CD8-positive, alpha-beta memory T cell (primary cell): ENCODE results near the gene TAX1BP1. TPM values are rescaled to one million over a fixed set of nuclear protein-coding genes. Genes with fewer than 3 reads are reported as not detected.
"Not testable (repeated sequence)": the region's sequence is repeated elsewhere in the genome, so short reads cannot be mapped to it uniquely, and the experiment has no call there.

Experiments
- CTCF ChIA-PET: fragments of 350-600 bp; sonication (Branson Sonifier 250); formaldehyde crosslinking; loops from one replicate; lab custom pipeline; 2021; ENCODE audit warnings: antibody characterized with exemption; lab: Charles Lee
- POLR2A ChIA-PET: fragments of 350-600 bp; sonication (Branson Sonifier 250); formaldehyde crosslinking; loops from one replicate; lab custom pipeline; 2021; ENCODE audit warnings: antibody characterized with exemption; lab: Charles Lee
- DNase-seq, 5 donors: peaks; one replicate each; pipeline versions ENCODE4 v3.0.0 to v3.0.0-alpha.2; 2020 to 2022; ENCODE audit warnings: mixed read lengths in 1 of 5
- H3K27ac ChIP-seq: one replicate; pipeline ENCODE4 v1.7.0; 2013; ENCODE audit warnings: low read depth, mild to moderate bottlenecking, low read length, moderate library complexity
- H3K27me3 ChIP-seq: 2 replicates; pipeline ENCODE4 v1.7.0; 2013; ENCODE audit warnings: low read length, mild to moderate bottlenecking; ENCODE audit not compliant: insufficient read depth, poor library complexity, severe bottlenecking
- H3K36me3 ChIP-seq: 2 replicates; pipeline ENCODE4 v1.7.0; 2013; ENCODE audit warnings: mild to moderate bottlenecking, low read length, moderate library complexity; ENCODE audit not compliant: insufficient read depth
- H3K4me1 ChIP-seq: 2 replicates; pipeline ENCODE4 v1.7.0; 2013; ENCODE audit warnings: mild to moderate bottlenecking, low read length, moderate library complexity; ENCODE audit not compliant: insufficient read depth
- H3K4me3 ChIP-seq: 2 replicates; pipeline ENCODE4 v1.7.0; 2013; ENCODE audit warnings: mild to moderate bottlenecking, low read length
- H3K9me3 ChIP-seq: 2 replicates; pipeline ENCODE4 v1.7.0; 2013; ENCODE audit warnings: mild to moderate bottlenecking, low read length
- H3K27ac Mint-ChIP-seq, 8 donors: one replicate each; pipeline ENCODE4 v1.8.0; 2020 to 2021; ENCODE audit warnings: mixed read lengths in 8 of 8, mild to moderate bottlenecking in 6 of 8, inconsistent platforms in 3 of 8, moderate library complexity in 3 of 8
- H3K27me3 Mint-ChIP-seq, 2 donors: one replicate each; pipeline ENCODE4 v1.8.0; 2020 to 2021; ENCODE audit warnings: mixed read lengths in 2 of 2, mild to moderate bottlenecking in 1 of 2, moderate library complexity in 1 of 2
- H3K36me3 Mint-ChIP-seq, 3 donors: one replicate each; pipeline ENCODE4 v1.8.0; 2020 to 2021; ENCODE audit warnings: mixed read lengths in 3 of 3, inconsistent platforms in 1 of 3, mild to moderate bottlenecking in 1 of 3
- H3K4me1 Mint-ChIP-seq, 3 donors: one replicate each; pipeline ENCODE4 v1.8.0; 2020 to 2021; ENCODE audit warnings: mixed read lengths in 3 of 3, inconsistent platforms in 1 of 3, mild to moderate bottlenecking in 1 of 3
- H3K4me3 Mint-ChIP-seq, 7 donors: one replicate each; pipeline ENCODE4 v1.8.0; 2020 to 2021; ENCODE audit warnings: mixed read lengths in 7 of 7, mild to moderate bottlenecking in 6 of 7, moderate library complexity in 4 of 7, inconsistent platforms in 2 of 7
- H3K9me3 Mint-ChIP-seq, 5 donors: one replicate each; pipeline ENCODE4 v1.8.0; 2020 to 2022; ENCODE audit warnings: mixed read lengths in 5 of 5, mild to moderate bottlenecking in 3 of 5, moderate library complexity in 2 of 5, inconsistent platforms in 1 of 5
- polyA plus RNA-seq: library from polyadenylated mRNA; unstranded; fragments of 300-500 nt; fragmentation: Illumina TruSeq; gene quantifications from one replicate; pipeline ENCODE4 v1.2.3, GENCODE V29; 2021
- total RNA-seq, 2 experiments: library from RNA; stranded (reverse); gene quantifications; one replicate each; pipeline ENCODE4 v1.2.3, GENCODE V29; 2021

Gene TAX1BP1
- total and polyA plus RNA-seq, 3 experiments from 2014 or later = 80.8 to 135 (median 82.1) TPM

- H3K36me3 Mint-ChIP-seq = peaks cover 12 to 49% (median 25%) of the 10 kb centered on the region in 3 donors
- H3K4me1 Mint-ChIP-seq, H3K36me3 ChIP-seq, H3K27ac Mint-ChIP-seq, H3K27ac ChIP-seq, H3K27me3 ChIP-seq, H3K9me3 Mint-ChIP-seq, H3K9me3 ChIP-seq, CTCF ChIA-PET, H3K4me1 ChIP-seq, H3K27me3 Mint-ChIP-seq, H3K4me3 ChIP-seq, H3K4me3 Mint-ChIP-seq, POLR2A ChIA-PET, DNase-seq: not testable (repeated sequence)
Measured at GRCh38 chr7:27856703-27857485, 116.9 kb downstream of the TAX1BP1 start.

DNA sequence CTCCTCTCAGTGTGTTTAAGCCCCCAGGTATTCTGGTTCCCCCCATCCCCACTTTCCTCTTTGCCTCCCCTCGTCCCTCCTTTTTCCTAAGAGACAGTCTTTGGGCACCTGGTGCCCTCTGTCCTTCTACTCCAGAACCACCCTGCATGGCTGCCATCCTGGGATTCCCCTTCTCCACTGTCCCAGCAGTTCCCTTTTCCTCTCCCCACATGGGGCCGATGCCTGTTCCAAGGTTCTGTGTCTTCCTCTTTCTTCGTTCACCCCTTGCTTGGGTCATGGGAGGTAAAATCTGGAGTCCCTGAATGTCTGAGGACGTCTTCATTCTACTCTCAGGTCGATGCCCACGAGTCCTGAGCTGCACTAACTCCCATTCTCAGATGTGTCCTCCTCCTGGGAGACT lies 120.8 kb downstream of the TAX1BP1 start:
- ChIA-PET CTCF (interaction anchor here (1.2 kb wide), 1 partner anchor 17 kb away, joined by 4 read pairs; no protein-coding TSS in a partner anchor), POLR2A (interaction anchor here (0.6 kb wide), 1 partner anchor 15 kb away, joined by 4 read pairs; no protein-coding TSS in a partner anchor)
- Mint-ChIP-seq H3K4me1 (peaks cover 0 to 5% (median 0%) of the 10 kb centered on the region in 3 donors), H3K27me3 (peaks cover 0 to 1% of the 10 kb centered on the region in 2 donors), H3K4me3 (no peak overlapping the region), H3K9me3 (peaks cover 0 to 3% (median 0%) of the 10 kb centered on the region in 5 donors), H3K36me3 (peaks cover 8 to 35% (median 24%) of the 10 kb centered on the region in 3 donors), H3K27ac (no peak overlapping the region)
- Histone ChIP-seq H3K4me3 (no peak overlapping the region), H3K36me3 (no peaks in the 10 kb centered on the region), H3K27ac (no peak overlapping the region), H3K27me3 (no peaks in the 10 kb centered on the region), H3K9me3 (no peaks in the 10 kb centered on the region), H3K4me1 (no peaks in the 10 kb centered on the region)
- no peak for DNase-seq

GRCh38 chr7:27861747-27862146 lies 121.8 kb downstream of the TAX1BP1 start:
- H3K4me1 Mint-ChIP-seq = peaks cover 6 to 14% (median 9%) of the 10 kb centered on the region in 3 donors
- H3K36me3 Mint-ChIP-seq = peaks cover 4 to 26% (median 18%) of the 10 kb centered on the region in 3 donors
- H3K27me3 ChIP-seq = no peaks in the 10 kb centered on the region
- ChIA-PET POLR2A (no interaction called here), CTCF (no interaction called here)
- no peaks in the 10 kb centered on the region for H3K36me3 ChIP-seq
- peak overlapping the region in 1 of 8 donors; percentile 49 for H3K27ac Mint-ChIP-seq
- H3K4me3 Mint-ChIP-seq = no peak overlapping the region
- peaks cover 0 to 3% (median 0%) of the 10 kb centered on the region in 5 donors for H3K9me3 Mint-ChIP-seq
- no peaks in the 10 kb centered on the region for H3K9me3 ChIP-seq
- H3K4me3 ChIP-seq = no peak overlapping the region
- no peak overlapping the region for H3K27ac ChIP-seq
- peaks cover 0 to 1% of the 10 kb centered on the region in 2 donors for H3K27me3 Mint-ChIP-seq
- H3K4me1 ChIP-seq = no peaks in the 10 kb centered on the region
- DNase-seq = no peak

DNA sequence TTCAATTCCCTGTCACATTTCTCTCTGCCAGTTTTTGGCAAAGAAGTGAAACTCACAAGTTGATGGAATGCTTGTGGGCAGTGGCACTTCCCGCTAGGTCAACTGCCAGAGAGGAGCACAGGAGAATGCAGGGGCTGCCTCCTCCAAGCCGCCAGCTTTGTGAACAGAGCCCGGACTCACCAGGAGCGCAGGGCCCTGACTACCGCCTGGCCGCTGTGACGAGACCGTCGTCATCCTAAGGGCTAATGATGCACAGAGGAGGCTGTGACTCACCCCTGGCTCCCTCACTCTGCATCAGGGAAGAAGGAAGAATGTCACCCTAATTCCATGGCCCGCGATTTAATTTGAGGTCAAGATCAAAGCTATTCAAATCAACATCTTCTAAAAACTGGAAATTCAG lies 123.9 kb downstream of the TAX1BP1 start:
- Histone ChIP-seq H3K9me3 (no peaks in the 10 kb centered on the region), H3K27me3 (no peaks in the 10 kb centered on the region), H3K36me3 (no peaks in the 10 kb centered on the region), H3K4me1 (no peaks in the 10 kb centered on the region), H3K27ac (no peak overlapping the region), H3K4me3 (no peak overlapping the region)
- Mint-ChIP-seq H3K27ac (no peak overlapping the region), H3K27me3 (peaks cover 0 to 1% of the 10 kb centered on the region in 2 donors), H3K4me3 (no peak overlapping the region), H3K9me3 (no peaks in the 10 kb centered on the region), H3K4me1 (peaks cover 13 to 33% (median 28%) of the 10 kb centered on the region in 3 donors), H3K36me3 (peaks cover 3 to 20% (median 17%) of the 10 kb centered on the region in 3 donors)
- CTCF ChIA-PET = interaction anchor here (0.5 kb wide), 1 partner anchor 63 kb away, joined by 3 read pairs; no protein-coding TSS in a partner anchor
- POLR2A ChIA-PET = no interaction called here
- no peak for DNase-seq

GRCh38 chr7:27866256-27866655 lies 126.3 kb downstream of the TAX1BP1 start:
- POLR2A ChIA-PET = no interaction called here
- Histone ChIP-seq H3K9me3 (no peaks in the 10 kb centered on the region), H3K36me3 (no peaks in the 10 kb centered on the region), H3K27me3 (no peaks in the 10 kb centered on the region), H3K4me3 (no peak overlapping the region), H3K4me1 (no peaks in the 10 kb centered on the region), H3K27ac (no peak overlapping the region)
- Mint-ChIP-seq H3K36me3 (peaks cover 2 to 14% (median 4%) of the 10 kb centered on the region in 3 donors), H3K27me3 (no peaks in the 10 kb centered on the region), H3K4me3 (no peak overlapping the region), H3K27ac (no peak overlapping the region), H3K9me3 (no peaks in the 10 kb centered on the region), H3K4me1 (peaks cover 15 to 40% (median 29%) of the 10 kb centered on the region in 3 donors)
- CTCF ChIA-PET = no interaction called here
- DNase-seq = no peak

DNA sequence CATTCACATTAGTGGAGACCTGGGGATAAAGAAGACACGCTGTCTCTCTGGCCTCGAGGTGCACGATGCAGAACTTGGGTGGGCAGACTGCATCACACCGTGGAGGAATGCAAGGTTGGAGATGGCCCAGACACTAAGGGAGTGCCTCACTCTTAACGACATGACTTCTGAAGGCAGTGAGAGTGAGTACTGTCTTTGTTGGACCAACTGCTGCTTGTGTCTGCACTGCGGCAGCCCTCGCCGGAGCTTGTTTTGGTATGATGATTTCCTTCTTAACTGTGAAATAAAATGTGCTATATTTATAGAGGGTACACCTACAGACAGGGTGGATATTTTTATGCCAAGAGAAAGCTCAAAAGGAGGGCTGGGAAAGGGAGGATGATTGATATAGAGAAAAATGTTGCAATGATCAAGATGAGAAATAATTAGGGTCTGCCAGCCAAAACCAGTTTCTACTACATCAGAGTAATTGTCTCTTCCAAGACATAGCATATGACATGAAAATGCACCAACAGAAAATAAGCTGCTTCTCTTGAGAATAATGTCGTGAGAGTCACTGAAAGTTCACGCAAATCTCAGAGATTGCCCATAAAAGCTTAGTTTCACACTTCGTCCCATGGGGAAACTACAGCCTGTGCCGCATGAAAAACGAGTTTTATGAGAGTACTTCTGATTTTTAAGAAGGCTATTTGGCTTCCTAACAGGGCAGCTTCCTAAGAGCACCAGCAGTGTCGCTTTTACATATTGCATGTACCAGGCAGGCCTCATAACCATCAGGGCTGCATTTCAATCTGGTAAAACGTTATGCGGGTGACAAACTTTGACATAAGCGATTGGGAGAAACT lies 127.1 kb downstream of the TAX1BP1 start:
- peaks cover 0 to 13% (median 2%) of the 10 kb centered on the region in 3 donors for H3K36me3 Mint-ChIP-seq
- no peaks in the 10 kb centered on the region for H3K4me1 ChIP-seq
- H3K9me3 ChIP-seq = no peaks in the 10 kb centered on the region
- no peak for DNase-seq
- no peak overlapping the region for H3K4me3 ChIP-seq
- no peaks in the 10 kb centered on the region for H3K9me3 Mint-ChIP-seq
- no peaks in the 10 kb centered on the region for H3K36me3 ChIP-seq
- H3K27ac ChIP-seq = no peak overlapping the region
- no peaks in the 10 kb centered on the region for H3K27me3 ChIP-seq
- ChIA-PET CTCF (no interaction called here), POLR2A (no interaction called here)
- H3K4me1 Mint-ChIP-seq = peaks cover 15 to 40% (median 29%) of the 10 kb centered on the region in 3 donors
- H3K27me3 Mint-ChIP-seq = no peaks in the 10 kb centered on the region
- H3K27ac Mint-ChIP-seq = peak overlapping the region in 3 of 8 donors; percentile 34 to 43 (median 40)
- peak overlapping the region in 3 of 7 donors; percentile 15 to 30 (median 30) for H3K4me3 Mint-ChIP-seq

DNA sequence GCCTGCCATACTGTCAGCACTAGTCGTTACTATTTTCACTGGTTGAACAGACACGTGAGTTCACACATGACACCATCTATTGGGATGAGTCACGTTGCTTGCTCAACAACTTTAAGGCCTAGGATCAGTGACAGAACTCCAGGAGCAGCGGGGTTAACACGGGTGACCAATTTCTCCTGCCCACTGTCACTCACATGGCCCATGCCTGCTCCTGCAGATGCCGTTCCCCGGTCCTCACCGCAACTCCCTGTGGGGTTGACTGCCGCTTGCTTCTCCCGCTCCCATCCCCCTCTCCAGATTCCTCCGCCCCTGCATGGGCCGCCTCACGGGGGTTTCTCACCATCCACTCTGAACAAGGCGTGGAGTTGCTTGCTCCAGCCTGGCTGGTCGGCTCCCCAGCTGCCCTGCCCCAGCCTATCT lies 128.2 kb downstream of the TAX1BP1 start:
- no peak for DNase-seq
- ChIA-PET CTCF (no interaction called here), POLR2A (no interaction called here)
- Mint-ChIP-seq H3K27ac (peak overlapping the region in 1 of 8 donors; percentile 35), H3K36me3 (peaks cover 0 to 12% (median 2%) of the 10 kb centered on the region in 3 donors), H3K4me1 (peaks cover 15 to 40% (median 29%) of the 10 kb centered on the region in 3 donors), H3K9me3 (no peaks in the 10 kb centered on the region), H3K27me3 (no peaks in the 10 kb centered on the region), H3K4me3 (no peak overlapping the region)
- Histone ChIP-seq H3K4me3 (no peak overlapping the region), H3K9me3 (no peaks in the 10 kb centered on the region), H3K36me3 (no peaks in the 10 kb centered on the region), H3K27me3 (no peaks in the 10 kb centered on the region), H3K4me1 (no peaks in the 10 kb centered on the region), H3K27ac (no peak overlapping the region)
